ENCODE results near the gene KHDRBS2.

The KHDRBS2 gene

GRCh38 chr6:62236784-62237183, 49.2 kb downstream of the KHDRBS2 start:
- no peak for DNase-seq (ENCODE audit: low read depth, low spot score)
- H3K9me3 ChIP-seq (ENCODE audit: low read depth, low read length), result no peaks in the 10 kb centered on the region
- no peaks in the 10 kb centered on the region for H3K36me3 ChIP-seq (ENCODE audit: insufficient read depth, low read length)
- H3K9ac ChIP-seq (ENCODE audit: insufficient read length), result no peak overlapping the region
- no peak overlapping the region for H3K4me3 ChIP-seq
- no peak overlapping the region for H3K27ac ChIP-seq
- TF ChIP-seq EZH2 (IDR thresholded peaks at IDR 0.05), result no peak
- TF ChIP-seq POLR2AphosphoS5 (IDR thresholded peaks at IDR 0.05; ENCODE audit: borderline replicate concordance, low read depth, low read length), result no peak
- TF ChIP-seq FOXP2 (optimal IDR thresholded peaks at IDR 0.05; ENCODE audit: control extremely low read depth, extremely low read length, insufficient read depth), result no peak

GRCh38 chr6:62229231-62229630, 56.8 kb downstream of the KHDRBS2 start:
- Histone ChIP-seq H3K36me3 (ENCODE audit: insufficient read depth, low read length) (no peaks in the 10 kb centered on the region), H3K9me3 (ENCODE audit: low read depth, low read length) (no peaks in the 10 kb centered on the region), H3K9ac (ENCODE audit: insufficient read length) (no peak overlapping the region), H3K27ac (no peak overlapping the region), H3K4me3 (no peak overlapping the region)
- TF ChIP-seq FOXP2 (optimal IDR thresholded peaks at IDR 0.05; ENCODE audit: control extremely low read depth, extremely low read length, insufficient read depth) (no peak), POLR2AphosphoS5 (IDR thresholded peaks at IDR 0.05; ENCODE audit: borderline replicate concordance, low read depth, low read length) (no peak), EZH2 (IDR thresholded peaks at IDR 0.05) (no peak)
- DNase-seq (ENCODE audit: low read depth, low spot score), result no peak

- Histone ChIP-seq H3K9me3 (ENCODE audit: low read depth, low read length) (no peaks in the 10 kb centered on the region), H3K36me3 (ENCODE audit: insufficient read depth, low read length) (no peaks in the 10 kb centered on the region), H3K27ac (no peak overlapping the region), H3K9ac (ENCODE audit: insufficient read length) (no peak overlapping the region), H3K4me3 (no peak overlapping the region)
- TF ChIP-seq POLR2AphosphoS5 (IDR thresholded peaks at IDR 0.05; ENCODE audit: borderline replicate concordance, low read depth, low read length) (no peak), EZH2 (IDR thresholded peaks at IDR 0.05) (no peak)
- DNase-seq (ENCODE audit: low read depth, low spot score), result no peak
These were observed 68.2 kb downstream of the KHDRBS2 start for GRCh38 chr6:62217866-62218265.

GRCh38 chr6:62202078-62202477, 83.9 kb downstream of the KHDRBS2 start:
- no peak overlapping the region for H3K9ac ChIP-seq (ENCODE audit: insufficient read length)
- DNase-seq (ENCODE audit: low read depth, low spot score), result no peak
- TF ChIP-seq FOXP2 (optimal IDR thresholded peaks at IDR 0.05; ENCODE audit: control extremely low read depth, extremely low read length, insufficient read depth) (no peak), EZH2 (IDR thresholded peaks at IDR 0.05) (no peak), POLR2AphosphoS5 (IDR thresholded peaks at IDR 0.05; ENCODE audit: borderline replicate concordance, low read depth, low read length) (no peak)
- no peak overlapping the region for H3K4me3 ChIP-seq
- H3K36me3 ChIP-seq (ENCODE audit: insufficient read depth, low read length), result no peaks in the 10 kb centered on the region
- H3K27ac ChIP-seq, result no peak overlapping the region
- H3K9me3 ChIP-seq (ENCODE audit: low read depth, low read length), result no peaks in the 10 kb centered on the region

GRCh38 chr6:62192593-62192992, 93.4 kb downstream of the KHDRBS2 start:
- no peak for DNase-seq (ENCODE audit: low read depth, low spot score)
- Histone ChIP-seq H3K27ac (no peak overlapping the region), H3K9me3 (ENCODE audit: low read depth, low read length) (no peaks in the 10 kb centered on the region), H3K9ac (ENCODE audit: insufficient read length) (no peak overlapping the region), H3K36me3 (ENCODE audit: insufficient read depth, low read length) (no peaks in the 10 kb centered on the region), H3K4me3 (no peak overlapping the region)
- TF ChIP-seq FOXP2 (optimal IDR thresholded peaks at IDR 0.05; ENCODE audit: control extremely low read depth, extremely low read length, insufficient read depth) (no peak), POLR2AphosphoS5 (IDR thresholded peaks at IDR 0.05; ENCODE audit: borderline replicate concordance, low read depth, low read length) (no peak), EZH2 (IDR thresholded peaks at IDR 0.05) (no peak)

- no peak for DNase-seq (ENCODE audit: low read depth, low spot score)
- H3K9ac ChIP-seq (ENCODE audit: insufficient read length), result no peak overlapping the region
- TF ChIP-seq EZH2 (IDR thresholded peaks at IDR 0.05) (no peak), POLR2AphosphoS5 (IDR thresholded peaks at IDR 0.05; ENCODE audit: borderline replicate concordance, low read depth, low read length) (no peak)
- H3K4me3 ChIP-seq, result no peak overlapping the region
- no peaks in the 10 kb centered on the region for H3K36me3 ChIP-seq (ENCODE audit: insufficient read depth, low read length)
- H3K27ac ChIP-seq, result no peak overlapping the region
- no peaks in the 10 kb centered on the region for H3K9me3 ChIP-seq (ENCODE audit: low read depth, low read length)
These were observed 110.8 kb downstream of the KHDRBS2 start for GRCh38 chr6:62175195-62175594.

GRCh38 chr6:62174548-62174947, 111.5 kb downstream of the KHDRBS2 start:
- H3K27ac ChIP-seq, result no peak overlapping the region
- H3K36me3 ChIP-seq (ENCODE audit: insufficient read depth, low read length), result no peaks in the 10 kb centered on the region
- no peak overlapping the region for H3K9ac ChIP-seq (ENCODE audit: insufficient read length)
- no peak for DNase-seq (ENCODE audit: low read depth, low spot score)
- H3K9me3 ChIP-seq (ENCODE audit: low read depth, low read length), result no peaks in the 10 kb centered on the region
- TF ChIP-seq FOXP2 (optimal IDR thresholded peaks at IDR 0.05; ENCODE audit: control extremely low read depth, extremely low read length, insufficient read depth), result no peak
- TF ChIP-seq POLR2AphosphoS5 (IDR thresholded peaks at IDR 0.05; ENCODE audit: borderline replicate concordance, low read depth, low read length), result no peak
- no peak for TF ChIP-seq EZH2 (IDR thresholded peaks at IDR 0.05)
- no peak overlapping the region for H3K4me3 ChIP-seq

GRCh38 chr6:62167736-62168135, 118.3 kb downstream of the KHDRBS2 start:
- DNase-seq (ENCODE audit: low read depth, low spot score), result no peak
- no peak for TF ChIP-seq POLR2AphosphoS5 (IDR thresholded peaks at IDR 0.05; ENCODE audit: borderline replicate concordance, low read depth, low read length)
- TF ChIP-seq FOXP2 (optimal IDR thresholded peaks at IDR 0.05; ENCODE audit: control extremely low read depth, extremely low read length, insufficient read depth), result no peak
- no peak for TF ChIP-seq EZH2 (IDR thresholded peaks at IDR 0.05)
- Histone ChIP-seq H3K36me3 (ENCODE audit: insufficient read depth, low read length) (no peaks in the 10 kb centered on the region), H3K4me3 (no peak overlapping the region), H3K27ac (no peak overlapping the region), H3K9me3 (ENCODE audit: low read depth, low read length) (no peaks in the 10 kb centered on the region), H3K9ac (ENCODE audit: insufficient read length) (no peak overlapping the region)

- TF ChIP-seq FOXP2 (optimal IDR thresholded peaks at IDR 0.05; ENCODE audit: control extremely low read depth, extremely low read length, insufficient read depth), result no peak
- TF ChIP-seq POLR2AphosphoS5 (IDR thresholded peaks at IDR 0.05; ENCODE audit: borderline replicate concordance, low read depth, low read length), result no peak
- no peak for TF ChIP-seq EZH2 (IDR thresholded peaks at IDR 0.05)
- DNase-seq (ENCODE audit: low read depth, low spot score), result no peak
- Histone ChIP-seq H3K9ac (ENCODE audit: insufficient read length) (no peak overlapping the region), H3K4me3 (no peak overlapping the region), H3K36me3 (ENCODE audit: insufficient read depth, low read length) (no peaks in the 10 kb centered on the region), H3K9me3 (ENCODE audit: low read depth, low read length) (no peaks in the 10 kb centered on the region), H3K27ac (no peak overlapping the region)
These were observed 123.2 kb downstream of the KHDRBS2 start for GRCh38 chr6:62162858-62163257.

All from SK-N-MC (cell line).